Mononuclear cell (primary cell): ENCODE data around the gene TAGAP. TPM values are rescaled to one million over a fixed set of nuclear protein-coding genes. Genes with fewer than 3 reads are reported as not detected.
"Not testable (repeated sequence)": the region's sequence is repeated elsewhere in the genome, so short reads cannot be mapped to it uniquely, and the experiment has no call there.

Experiments used
- H3K27me3 ChIP-seq: 2 replicates; pipeline ENCODE4 v1.6.0; 2011; ENCODE audit warnings: low read length, control low read depth; ENCODE audit not compliant: insufficient read depth
- H3K4me1 ChIP-seq: 2 replicates; pipeline ENCODE4 v1.5.1; 2011; ENCODE audit warnings: mild to moderate bottlenecking, low read length, control low read depth; ENCODE audit not compliant: insufficient read depth
- H3K4me3 ChIP-seq: 2 replicates; pipeline ENCODE4 v1.5.1; 2011; ENCODE audit warnings: mild to moderate bottlenecking, low read length, moderate library complexity
- H3K9me3 ChIP-seq: 2 replicates; pipeline ENCODE4 v1.5.1; 2011; ENCODE audit warnings: low read depth, mild to moderate bottlenecking, control low read depth, low read length
- total RNA-seq: library from RNA; depleted of rRNA; stranded (reverse); fragments of >200 nt; gene quantifications from one replicate; pipeline ENCODE4 v1.2.3, GENCODE V29; 2012

The TAGAP gene
- total RNA-seq, 1 donor = 320 TPM

DNA sequence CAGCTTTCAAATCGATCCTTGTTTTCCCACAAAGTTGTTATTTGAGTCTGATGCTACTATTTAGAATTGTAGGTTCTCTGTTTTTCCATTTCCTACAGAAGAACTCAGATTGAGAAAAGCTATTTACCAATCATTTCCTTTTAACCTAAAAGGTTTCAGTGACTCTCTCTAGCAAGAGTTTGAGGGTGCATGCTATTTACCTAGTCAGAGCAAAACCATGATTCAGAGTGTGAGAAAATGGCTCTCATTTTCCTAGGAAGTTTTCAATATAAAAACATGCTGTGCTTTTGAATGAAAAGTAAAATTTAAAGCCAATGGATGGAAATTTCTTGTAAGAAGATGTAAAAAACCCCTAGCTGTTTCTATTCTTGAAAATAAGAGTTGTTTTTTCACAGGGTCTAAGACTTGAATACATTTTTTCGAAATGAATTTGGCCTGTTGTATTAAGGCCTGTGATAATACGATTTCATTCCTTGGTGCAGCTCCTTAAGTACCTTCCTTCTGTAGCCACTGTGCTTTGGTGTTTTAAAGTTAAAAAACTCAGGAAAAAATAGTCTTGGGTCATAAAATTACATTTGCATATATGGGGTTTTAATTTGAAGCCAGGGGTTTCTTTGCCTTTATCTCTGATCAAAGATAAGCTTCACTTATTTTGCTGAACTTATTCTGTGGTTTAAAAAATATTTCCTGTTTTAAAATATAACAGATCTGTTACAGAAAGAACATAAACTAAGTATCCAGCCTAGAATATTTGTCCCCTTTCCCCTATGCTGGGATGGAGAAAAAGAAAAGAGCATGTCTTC lies 26.8 kb downstream of the TAGAP start:
- Histone ChIP-seq H3K27me3 (no peaks in the 10 kb centered on the region), H3K4me1 (peaks cover 19% of the 10 kb centered on the region), H3K4me3 (no peak overlapping the region), H3K9me3 (no peaks in the 10 kb centered on the region)

DNA sequence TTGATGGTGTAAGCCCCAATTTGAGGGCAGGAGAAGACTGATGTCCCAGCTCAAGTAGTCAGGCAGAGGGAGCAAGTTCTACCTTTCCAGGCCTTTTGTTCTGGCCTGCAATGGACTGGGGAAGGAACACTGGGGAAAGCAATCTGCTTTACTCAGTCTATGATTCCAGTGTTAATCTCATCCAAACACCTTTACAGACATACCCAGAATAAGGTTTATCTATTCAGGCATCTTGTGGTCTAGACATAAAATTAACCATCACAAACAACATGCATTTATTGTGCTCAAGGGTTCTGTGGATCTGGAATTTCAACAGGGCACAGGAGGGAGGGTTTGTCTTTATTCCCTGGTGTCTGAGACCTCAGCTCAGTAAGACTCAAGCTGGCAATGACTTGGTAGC lies 30.4 kb downstream of the TAGAP start:
- Histone ChIP-seq H3K9me3 (no peaks in the 10 kb centered on the region), H3K4me1 (peaks cover 32% of the 10 kb centered on the region), H3K4me3 (no peak overlapping the region), H3K27me3 (no peaks in the 10 kb centered on the region)

DNA sequence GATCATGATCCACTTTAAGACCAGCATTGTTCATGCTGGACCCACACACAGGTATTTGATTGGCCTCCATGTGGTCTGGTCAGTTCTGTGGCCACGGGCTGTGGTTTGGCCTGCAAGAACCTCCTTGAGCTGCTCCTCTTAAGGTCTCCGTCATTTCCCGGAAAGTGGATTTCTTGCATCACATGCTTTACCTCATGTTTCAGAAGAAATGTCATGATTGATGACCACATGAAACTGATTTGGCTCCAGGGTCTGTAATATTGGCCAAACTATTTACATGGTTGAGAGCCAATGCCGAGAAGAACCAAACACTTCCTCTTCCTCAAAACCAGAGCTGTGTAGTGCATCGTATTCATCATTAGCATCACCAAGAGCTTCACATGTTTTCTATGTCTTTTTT lies 31.6 kb downstream of the TAGAP start:
- Histone ChIP-seq H3K27me3 (no peaks in the 10 kb centered on the region), H3K4me3 (no peak overlapping the region), H3K9me3 (no peaks in the 10 kb centered on the region), H3K4me1 (peaks cover 44% of the 10 kb centered on the region)

DNA sequence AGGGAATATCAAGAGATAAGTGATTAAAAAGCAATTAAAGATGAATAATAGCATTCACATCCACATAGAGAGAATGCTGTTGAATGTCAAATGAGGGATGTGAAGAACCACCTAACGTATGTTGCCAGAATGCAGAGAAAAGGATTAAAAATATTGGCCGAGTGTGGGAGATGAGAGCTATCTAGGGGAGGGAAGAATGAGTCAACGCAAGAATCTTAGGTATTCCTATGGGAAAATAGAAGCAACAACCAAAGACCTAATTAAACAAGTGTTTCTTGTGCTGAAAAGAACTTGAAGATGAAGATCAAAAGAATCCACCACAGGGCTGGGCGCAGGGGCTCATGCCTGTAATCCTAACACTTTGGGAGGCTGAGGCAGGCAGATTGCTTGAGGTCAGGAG lies 32.6 kb downstream of the TAGAP start:
- Histone ChIP-seq H3K4me3 (no peak overlapping the region), H3K4me1 (peaks cover 37% of the 10 kb centered on the region), H3K9me3 (no peaks in the 10 kb centered on the region), H3K27me3 (no peaks in the 10 kb centered on the region)

DNA sequence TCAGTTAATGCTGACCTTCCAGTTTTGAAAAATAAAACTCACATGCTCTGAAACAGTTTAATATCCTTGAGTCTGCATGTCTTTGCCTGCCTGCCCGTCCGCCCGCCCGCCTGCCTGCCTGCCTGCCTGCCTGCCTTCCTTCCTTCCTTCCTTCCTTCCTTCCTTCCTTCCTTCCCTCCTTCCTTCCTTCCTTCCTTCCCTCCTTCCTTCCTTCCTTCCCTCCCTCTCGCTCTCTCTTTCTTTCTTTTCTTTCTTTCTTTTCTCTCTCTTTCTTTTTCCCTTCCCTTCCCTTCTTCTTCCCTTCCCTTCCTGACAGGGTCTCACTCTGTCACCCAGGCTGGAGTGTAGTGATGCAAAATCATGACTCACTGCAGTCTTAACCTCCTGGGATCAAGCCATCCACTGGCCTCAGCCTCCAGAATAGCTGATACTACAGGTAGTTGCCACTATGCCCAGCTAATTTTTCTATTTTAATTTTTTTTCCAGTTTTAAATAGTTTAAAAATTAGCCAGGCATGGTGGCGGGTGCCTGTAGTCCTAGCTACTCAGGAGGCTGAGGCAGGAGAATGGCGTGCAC lies 34.7 kb downstream of the TAGAP start:
- H3K27me3 ChIP-seq, H3K9me3 ChIP-seq, H3K4me3 ChIP-seq: not testable (repeated sequence)
- H3K4me1 ChIP-seq = peaks cover 46% of the 10 kb centered on the region

DNA sequence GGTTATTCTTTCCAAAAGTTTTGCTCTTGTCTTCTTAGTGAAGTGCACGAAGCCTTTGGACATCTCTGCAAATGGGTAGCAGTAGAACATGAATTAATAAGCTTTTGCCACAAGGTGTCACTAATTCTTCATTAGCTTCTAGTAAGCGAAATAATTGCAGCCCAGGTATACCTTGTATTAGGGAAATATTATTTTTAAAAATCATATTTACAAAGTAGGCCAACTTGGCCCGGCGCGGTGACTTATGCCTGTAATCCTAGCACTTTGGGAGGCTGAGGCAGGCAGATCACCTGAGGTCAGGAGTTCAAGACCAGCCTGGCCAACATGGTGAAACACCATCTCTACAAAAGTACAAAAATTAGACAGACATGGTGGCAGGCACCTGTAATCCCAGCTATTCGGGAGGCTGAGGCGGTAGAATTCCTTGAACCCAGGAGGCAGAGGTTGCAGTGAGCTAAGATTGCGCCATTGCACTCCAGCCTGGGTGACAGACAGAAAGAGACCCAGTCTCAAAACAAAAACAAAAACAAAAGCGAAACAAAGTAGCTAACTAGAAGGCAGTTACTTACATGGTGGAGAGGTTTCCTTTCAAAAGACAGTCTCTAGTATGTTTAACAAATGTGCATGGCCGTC lies 36.0 kb downstream of the TAGAP start:
- no peaks in the 10 kb centered on the region for H3K27me3 ChIP-seq
- H3K4me1 ChIP-seq = peaks cover 41% of the 10 kb centered on the region
- H3K9me3 ChIP-seq = no peaks in the 10 kb centered on the region
- no peak overlapping the region for H3K4me3 ChIP-seq

DNA sequence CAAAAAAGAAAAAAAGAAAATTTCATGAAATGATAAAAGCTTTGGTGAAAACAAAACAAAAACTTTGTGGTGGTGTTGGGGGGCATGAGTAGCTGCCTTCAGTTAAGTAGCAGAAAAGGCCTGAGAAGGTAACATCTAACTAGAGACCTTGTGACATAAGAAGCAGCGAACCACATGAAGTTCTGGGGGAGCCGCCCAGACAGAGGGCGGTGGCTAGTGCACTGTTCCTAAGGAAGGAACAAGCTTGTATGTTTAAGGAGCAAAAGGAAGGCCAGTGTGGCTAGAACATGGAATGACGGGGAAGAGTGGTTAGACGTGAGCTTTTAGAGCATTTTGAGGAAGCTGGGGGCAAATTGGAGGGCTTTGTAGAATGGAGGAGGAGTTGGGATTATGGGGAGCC lies 37.3 kb downstream of the TAGAP start:
- H3K27me3 ChIP-seq = no peaks in the 10 kb centered on the region
- no peaks in the 10 kb centered on the region for H3K9me3 ChIP-seq
- peaks cover 29% of the 10 kb centered on the region for H3K4me1 ChIP-seq
- no peak overlapping the region for H3K4me3 ChIP-seq

DNA sequence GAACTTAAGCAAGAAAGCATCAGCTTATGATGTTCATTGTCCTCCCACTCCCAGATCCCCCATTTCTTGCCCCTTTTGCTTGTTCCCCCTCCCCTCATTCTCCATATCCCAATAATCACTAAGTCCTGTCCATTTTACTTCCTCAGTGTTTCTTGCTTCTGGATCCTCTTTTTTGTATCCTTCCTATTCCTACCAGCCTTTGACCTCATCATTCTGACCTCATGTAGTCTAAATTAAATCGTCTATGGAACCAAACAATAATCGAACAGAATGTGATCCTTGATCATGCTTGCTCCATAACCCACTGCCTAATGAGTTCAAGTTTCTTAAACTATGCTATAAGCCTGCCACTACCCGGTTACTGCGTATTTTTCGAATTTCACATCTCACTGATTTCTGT lies 39.4 kb downstream of the TAGAP start:
- Histone ChIP-seq H3K4me3 (no peak overlapping the region), H3K9me3 (no peaks in the 10 kb centered on the region), H3K4me1 (peaks cover 34% of the 10 kb centered on the region), H3K27me3 (no peaks in the 10 kb centered on the region)

DNA sequence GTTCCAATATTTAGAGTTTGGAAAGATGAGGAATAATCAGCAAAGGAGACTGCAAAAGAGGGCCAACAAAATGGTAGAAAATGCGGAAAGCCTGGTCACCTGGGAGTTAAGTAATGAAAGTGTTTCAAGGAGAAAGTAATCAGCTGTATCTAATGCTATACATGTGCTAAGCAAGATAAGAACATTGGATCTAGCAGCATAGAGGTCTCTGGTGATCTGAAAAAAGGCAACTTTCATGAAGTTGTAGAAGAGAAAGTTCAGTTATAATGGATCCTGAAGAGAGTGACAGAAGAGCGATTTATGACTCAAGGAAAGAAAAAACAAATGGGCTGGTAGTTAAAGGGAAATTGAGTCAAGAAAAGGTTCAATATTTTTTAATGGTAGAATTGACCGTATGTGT lies 40.2 kb downstream of the TAGAP start:
- no peaks in the 10 kb centered on the region for H3K9me3 ChIP-seq
- no peak overlapping the region for H3K4me3 ChIP-seq
- H3K4me1 ChIP-seq = peaks cover 31% of the 10 kb centered on the region
- H3K27me3 ChIP-seq = no peaks in the 10 kb centered on the region

DNA sequence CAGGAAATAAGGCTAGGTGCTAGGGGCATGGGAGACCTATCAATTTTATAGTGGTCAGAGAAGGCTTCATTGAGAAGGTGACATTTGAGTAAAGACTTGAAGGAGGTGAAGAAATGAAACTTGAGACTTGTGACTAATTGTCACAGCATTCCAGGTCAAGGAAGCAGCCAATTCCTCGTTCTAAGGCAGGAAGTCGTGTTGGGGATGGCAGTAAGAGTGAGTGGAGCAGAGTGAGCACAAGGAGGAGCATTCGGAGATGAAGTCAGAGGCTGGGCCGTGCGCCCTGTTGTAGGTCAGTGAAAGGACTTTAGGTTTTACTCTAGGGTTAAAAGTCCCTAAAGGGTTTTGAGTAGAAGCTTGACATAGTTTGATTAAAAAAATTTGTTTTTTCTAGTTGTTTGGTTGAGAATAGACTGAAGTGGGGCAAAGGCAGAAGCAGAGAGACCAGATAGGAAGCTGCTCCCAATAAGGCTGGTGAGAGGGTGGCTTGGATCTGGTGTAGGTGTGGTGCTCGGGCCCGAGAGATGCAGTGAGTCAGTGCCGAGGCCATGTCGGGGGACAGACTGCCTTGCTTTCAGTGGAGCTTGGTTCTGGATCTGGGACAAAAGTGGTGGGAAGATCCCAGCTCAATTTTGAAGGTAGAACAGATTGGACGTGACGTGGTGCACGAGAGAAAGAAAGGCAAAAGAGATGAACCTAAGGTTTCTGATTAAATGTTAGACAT lies 42.2 kb downstream of the TAGAP start:
- peaks cover 24% of the 10 kb centered on the region for H3K4me1 ChIP-seq
- no peak overlapping the region for H3K4me3 ChIP-seq
- no peaks in the 10 kb centered on the region for H3K27me3 ChIP-seq
- H3K9me3 ChIP-seq = no peaks in the 10 kb centered on the region

DNA sequence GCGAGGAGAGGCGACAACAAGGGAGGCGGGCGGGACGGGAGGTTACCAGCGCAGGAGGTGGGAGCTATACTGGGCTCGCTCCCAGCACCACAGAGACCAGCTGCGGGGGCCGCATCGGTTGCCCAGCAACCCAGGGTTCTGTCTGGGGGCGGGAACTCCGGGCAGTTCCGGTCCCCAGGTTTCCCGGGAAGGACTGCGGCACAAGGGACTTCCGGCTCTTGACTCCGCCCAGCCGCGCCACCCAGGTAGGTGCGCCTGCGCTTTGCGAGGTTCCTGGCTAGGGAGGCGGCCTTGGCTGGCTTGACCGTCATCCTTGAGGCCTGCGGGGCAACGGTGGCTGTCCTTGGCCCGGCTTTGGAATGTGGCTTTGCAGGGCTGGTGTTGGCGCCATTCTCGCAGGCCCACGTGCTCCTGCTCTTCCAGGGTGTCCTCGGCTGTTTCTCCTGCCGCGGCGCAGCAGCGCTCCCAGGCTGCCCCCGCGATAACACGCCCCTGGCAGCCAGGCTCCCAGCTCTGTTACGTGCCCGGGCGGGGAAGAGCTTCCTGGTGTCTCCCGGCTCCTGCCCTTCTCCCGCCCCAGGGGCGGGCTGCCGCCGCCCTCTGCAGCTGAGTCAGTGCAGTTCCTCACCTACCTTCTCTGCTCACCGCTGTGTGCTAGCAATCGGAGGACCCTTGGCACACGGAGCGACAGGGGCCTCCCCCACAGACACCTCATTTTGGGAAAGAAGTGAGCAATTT lies 45.0 kb downstream of the TAGAP start, which contains the start of gene RSPH3:
Gene RSPH3, minus strand, starts transcription at position 537 of the 738 bp plus-strand sequence. CDS start 652 bp downstream, outside the sequence.
- Histone ChIP-seq H3K4me1 (peaks cover 24% of the 10 kb centered on the region), H3K4me3 (peak within 1 kb of the TSS; percentile 79), H3K27me3 (no peaks in the 10 kb centered on the region), H3K9me3 (no peaks in the 10 kb centered on the region)

DNA sequence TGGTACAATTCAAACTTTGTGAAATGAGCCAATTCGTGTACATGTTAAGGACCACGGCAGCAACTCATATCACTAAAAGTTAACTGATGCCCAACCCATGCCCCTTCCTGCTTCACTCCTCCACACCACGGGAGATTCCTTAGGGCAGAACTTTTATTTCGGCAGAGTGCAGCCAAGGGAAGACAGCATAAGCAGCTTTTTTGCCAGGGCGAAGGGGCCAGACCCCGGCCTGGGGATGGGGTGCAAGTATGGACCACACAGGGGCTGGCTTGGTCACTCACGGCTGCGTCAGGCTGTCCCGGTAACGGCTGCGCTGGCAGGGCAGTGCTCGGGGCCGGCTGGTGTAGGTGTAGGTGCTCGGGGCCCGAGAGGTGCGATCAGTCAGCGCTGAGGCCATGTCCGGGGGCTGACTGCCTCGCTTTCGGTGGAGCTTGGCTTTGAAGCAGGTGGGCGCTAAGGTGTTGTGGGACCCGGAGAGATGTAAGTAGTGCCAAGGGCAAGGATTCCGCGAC lies 45.6 kb downstream of the TAGAP start:
- Histone ChIP-seq H3K9me3 (no peaks in the 10 kb centered on the region), H3K27me3 (no peaks in the 10 kb centered on the region), H3K4me1 (peaks cover 24% of the 10 kb centered on the region), H3K4me3 (peak overlapping the region; percentile 79)

DNA sequence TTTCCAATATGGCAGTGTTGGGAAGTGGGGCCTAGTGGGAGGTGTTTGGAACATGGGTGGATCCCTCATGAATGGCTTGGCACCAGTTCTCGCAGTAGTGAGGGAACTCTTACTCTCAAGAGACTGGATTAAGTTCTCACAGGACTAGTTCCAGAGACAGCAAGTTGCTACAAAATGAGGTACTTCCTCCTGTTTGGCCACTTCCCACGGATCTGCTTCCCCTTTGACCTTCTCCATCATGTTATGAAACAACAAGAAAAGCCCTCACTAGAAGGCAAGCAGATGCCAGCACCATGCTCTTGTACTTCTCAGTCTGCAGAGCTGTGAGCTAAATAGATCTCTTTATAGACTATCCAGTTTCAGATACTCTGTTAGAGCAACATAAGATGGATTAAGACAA lies 47.9 kb downstream of the TAGAP start:
- Histone ChIP-seq H3K9me3 (no peaks in the 10 kb centered on the region), H3K27me3 (no peaks in the 10 kb centered on the region), H3K4me3 (no peak overlapping the region), H3K4me1 (peaks cover 24% of the 10 kb centered on the region)

DNA sequence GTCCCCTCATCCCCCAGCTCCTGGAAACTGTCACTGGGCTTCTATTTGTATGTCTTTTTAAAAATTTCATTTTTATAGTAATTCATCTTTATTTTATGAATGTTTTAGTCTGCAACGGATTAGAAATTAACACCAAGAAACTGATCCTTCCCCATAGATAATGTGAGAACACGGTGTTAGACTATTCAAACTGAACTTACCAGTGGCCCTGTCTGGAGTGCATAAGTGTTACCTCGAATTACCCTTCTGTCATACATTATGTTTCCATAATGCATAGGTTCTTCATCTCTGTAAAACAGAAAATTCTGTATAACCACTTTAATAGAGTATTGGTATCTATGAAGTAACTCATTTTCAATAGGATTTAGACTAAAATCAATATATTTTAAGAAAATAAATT lies 51.2 kb downstream of the TAGAP start:
- H3K4me3 ChIP-seq = no peak overlapping the region
- H3K27me3 ChIP-seq = no peaks in the 10 kb centered on the region

More for the DNA sequence above, 51.2 kb downstream of the TAGAP start:
- Histone ChIP-seq H3K4me1 (peaks cover 8% of the 10 kb centered on the region), H3K9me3 (peaks cover under 1% of the 10 kb centered on the region)
